Ishikawa (cell line): ENCODE measurements around the gene RHOC.

Source experiments
- CREB1 ChIP-seq: IDR thresholded peaks from 2 replicates; pipeline ENCODE4 v1.6.1; 2012; ENCODE audit warnings: low read depth
- EGR1 ChIP-seq: IDR thresholded peaks from 2 replicates; pipeline ENCODE4 v1.6.1; 2012
- EP300 ChIP-seq: IDR thresholded peaks from 2 replicates; pipeline ENCODE4 v1.6.1; 2012; ENCODE audit warnings: borderline replicate concordance
- FOXM1 ChIP-seq: IDR thresholded peaks from 2 replicates; pipeline ENCODE4 v1.6.1; 2012; ENCODE audit warnings: low read depth, borderline replicate concordance
- NFIC ChIP-seq: IDR thresholded peaks from 2 replicates; pipeline ENCODE4 v1.6.1; 2012
- RAD21 ChIP-seq: IDR thresholded peaks from 2 replicates; pipeline ENCODE4 v1.6.1; 2012; ENCODE audit warnings: low read depth
- REST ChIP-seq: IDR thresholded peaks from 2 replicates; pipeline ENCODE4 v1.6.1; 2012; ENCODE audit warnings: low read depth, mild to moderate bottlenecking
- TAF1 ChIP-seq: IDR thresholded peaks from 2 replicates; pipeline ENCODE4 v1.6.1; 2012; ENCODE audit warnings: low read depth, mild to moderate bottlenecking
- TCF12 ChIP-seq: IDR thresholded peaks from 2 replicates; pipeline ENCODE4 v1.6.1; 2012; ENCODE audit warnings: low read depth
- TEAD4 ChIP-seq: IDR thresholded peaks from 2 replicates; pipeline ENCODE4 v1.6.1; 2012
- YY1 ChIP-seq: IDR thresholded peaks from 2 replicates; pipeline ENCODE4 v1.6.1; 2012; ENCODE audit warnings: low read depth
- ZBTB7A ChIP-seq: IDR thresholded peaks from 2 replicates; pipeline ENCODE4 v1.6.1; 2012; ENCODE audit warnings: low read depth
- TF ChIP-seq, protein P1 (sequence below): IDR thresholded peaks from 2 replicates; pipeline ENCODE4 v1.6.1; 2012
- TF ChIP-seq, protein P2 (sequence below): IDR thresholded peaks from 2 replicates; pipeline ENCODE4 v1.6.1; 2012

- TF ChIP-seq, protein P1, sequence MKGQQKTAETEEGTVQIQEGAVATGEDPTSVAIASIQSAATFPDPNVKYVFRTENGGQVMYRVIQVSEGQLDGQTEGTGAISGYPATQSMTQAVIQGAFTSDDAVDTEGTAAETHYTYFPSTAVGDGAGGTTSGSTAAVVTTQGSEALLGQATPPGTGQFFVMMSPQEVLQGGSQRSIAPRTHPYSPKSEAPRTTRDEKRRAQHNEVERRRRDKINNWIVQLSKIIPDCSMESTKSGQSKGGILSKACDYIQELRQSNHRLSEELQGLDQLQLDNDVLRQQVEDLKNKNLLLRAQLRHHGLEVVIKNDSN, result no peak
- TF ChIP-seq EP300 (no peak), FOXM1 (no peak), YY1 (0 out of 2 replicates have a peak, but pooled peaks have one; percentile 36), EGR1 (no peak), CREB1 (no peak), NFIC (no peak), REST (no peak), ZBTB7A (no peak), TAF1 (no peak), TEAD4 (no peak), RAD21 (0 out of 2 replicates have a peak, but pooled peaks have one; percentile 6), TCF12 (no peak)
- TF ChIP-seq, protein P2, sequence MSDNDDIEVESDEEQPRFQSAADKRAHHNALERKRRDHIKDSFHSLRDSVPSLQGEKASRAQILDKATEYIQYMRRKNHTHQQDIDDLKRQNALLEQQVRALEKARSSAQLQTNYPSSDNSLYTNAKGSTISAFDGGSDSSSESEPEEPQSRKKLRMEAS, result no peak
Observed at GRCh38 chr1:112673592-112674439, 33.1 kb downstream of the RHOC start.
